Trophoblast cell (in vitro differentiated cells and primary cell): ENCODE results near the gene TMEM11.

ENCODE experiments used
- DNase-seq, 2 donors: peaks; one replicate each; pipeline ENCODE4 v3.0.0-alpha.2; 2016
- H2AFZ ChIP-seq: 2 replicates; pipeline ENCODE4 v1.6.1; 2013; ENCODE audit warnings: low read length, moderate library complexity, mild to moderate bottlenecking; ENCODE audit not compliant: insufficient read depth, poor library complexity
- H2AK5ac ChIP-seq: 2 replicates; pipeline ENCODE4 v1.6.1; 2013; ENCODE audit warnings: mild to moderate bottlenecking, low read length
- H2BK120ac ChIP-seq: 2 replicates; pipeline ENCODE4 v1.6.1; 2013; ENCODE audit warnings: low read length, mild to moderate bottlenecking, moderate library complexity; ENCODE audit not compliant: insufficient read depth, poor library complexity
- H2BK12ac ChIP-seq: 2 replicates; pipeline ENCODE4 v1.6.1; 2013; ENCODE audit warnings: mild to moderate bottlenecking, low read length, moderate library complexity
- H2BK5ac ChIP-seq: 2 replicates; pipeline ENCODE4 v1.6.1; 2013; ENCODE audit warnings: low read length, low read depth, moderate library complexity, mild to moderate bottlenecking; ENCODE audit not compliant: poor library complexity
- H3K14ac ChIP-seq: 2 replicates; pipeline ENCODE4 v1.6.1; 2013; ENCODE audit warnings: mild to moderate bottlenecking, low read length
- H3K18ac ChIP-seq: 2 replicates; pipeline ENCODE4 v1.6.1; 2013; ENCODE audit warnings: mild to moderate bottlenecking, low read length
- H3K23ac ChIP-seq: 2 replicates; pipeline ENCODE4 v1.6.1; 2013; ENCODE audit warnings: low read length
- H3K27ac ChIP-seq: 2 replicates; pipeline ENCODE4 v1.5.1; 2013; ENCODE audit warnings: low read depth, mild to moderate bottlenecking, inconsistent platforms, low read length, moderate library complexity
- H3K27me3 ChIP-seq: 2 replicates; pipeline ENCODE4 v1.6.1; 2013; ENCODE audit warnings: inconsistent platforms, mild to moderate bottlenecking, low read length, moderate library complexity; ENCODE audit not compliant: insufficient read depth
- H3K36me3 ChIP-seq, 2 experiments: 1 replicate in 1 of 2; 2 replicates in 1 of 2; pipeline ENCODE4 v1.6.1; 2013; ENCODE audit warnings: low read length in 2 of 2, mild to moderate bottlenecking in 2 of 2, moderate library complexity in 1 of 2; ENCODE audit not compliant: insufficient read depth in 2 of 2, control insufficient read depth in 1 of 2
- H3K4ac ChIP-seq: 2 replicates; pipeline ENCODE4 v1.6.1; 2013; ENCODE audit warnings: low read depth, mild to moderate bottlenecking, low read length, moderate library complexity
- H3K4me1 ChIP-seq, 2 experiments: 1 replicate in 1 of 2; 2 replicates in 1 of 2; pipeline ENCODE4 v1.6.1; 2013; ENCODE audit warnings: low read length in 2 of 2, mild to moderate bottlenecking in 2 of 2, moderate library complexity in 1 of 2; ENCODE audit not compliant: insufficient read depth in 2 of 2, control insufficient read depth in 1 of 2
- H3K4me2 ChIP-seq: 2 replicates; pipeline ENCODE4 v1.6.1; 2013; ENCODE audit warnings: inconsistent platforms, mild to moderate bottlenecking, low read length, moderate library complexity
- H3K4me3 ChIP-seq: 2 replicates; pipeline ENCODE4 v1.5.1; 2013; ENCODE audit warnings: mild to moderate bottlenecking, low read depth, low read length, inconsistent platforms
- H3K79me1 ChIP-seq: one replicate; pipeline ENCODE4 v1.6.1; 2013; ENCODE audit warnings: low read length
- H3K79me2 ChIP-seq: 2 replicates; pipeline ENCODE4 v1.6.1; 2013; ENCODE audit warnings: low read length, mild to moderate bottlenecking; ENCODE audit not compliant: control insufficient read depth, insufficient read depth, poor library complexity
- H3K9ac ChIP-seq: 2 replicates; pipeline ENCODE4 v1.6.1; 2013; ENCODE audit warnings: mild to moderate bottlenecking, low read length
- H3K9me3 ChIP-seq: 2 replicates; pipeline ENCODE4 v1.6.1; 2013; ENCODE audit warnings: low read depth, mild to moderate bottlenecking, control low read depth, inconsistent platforms, low read length; ENCODE audit not compliant: insufficient read depth
- H4K12ac ChIP-seq: 2 replicates; pipeline ENCODE4 v1.6.1; 2013; ENCODE audit warnings: low read depth, mild to moderate bottlenecking, low read length, moderate library complexity
- H4K8ac ChIP-seq: 2 replicates; pipeline ENCODE4 v1.6.1; 2013; ENCODE audit warnings: low read depth, mild to moderate bottlenecking, low read length, moderate library complexity
- H4K91ac ChIP-seq: one replicate; pipeline ENCODE4 v1.6.1; 2013; ENCODE audit warnings: low read depth, mild to moderate bottlenecking, low read length, moderate library complexity
- WGBS: extraction: QIAGEN DNeasy Blood & Tissue Kit; methylation state at CpG from one replicate; pipeline ENCODE4 v1.1.7; 2013; ENCODE audit warnings: missing lambda C conversion rate; ENCODE audit not compliant: insufficient read length, insufficient coverage; ENCODE audit errors: extremely low coverage; 5-methylcytosine and 5-hydroxymethylcytosine counted together

Gene TMEM11

DNA sequence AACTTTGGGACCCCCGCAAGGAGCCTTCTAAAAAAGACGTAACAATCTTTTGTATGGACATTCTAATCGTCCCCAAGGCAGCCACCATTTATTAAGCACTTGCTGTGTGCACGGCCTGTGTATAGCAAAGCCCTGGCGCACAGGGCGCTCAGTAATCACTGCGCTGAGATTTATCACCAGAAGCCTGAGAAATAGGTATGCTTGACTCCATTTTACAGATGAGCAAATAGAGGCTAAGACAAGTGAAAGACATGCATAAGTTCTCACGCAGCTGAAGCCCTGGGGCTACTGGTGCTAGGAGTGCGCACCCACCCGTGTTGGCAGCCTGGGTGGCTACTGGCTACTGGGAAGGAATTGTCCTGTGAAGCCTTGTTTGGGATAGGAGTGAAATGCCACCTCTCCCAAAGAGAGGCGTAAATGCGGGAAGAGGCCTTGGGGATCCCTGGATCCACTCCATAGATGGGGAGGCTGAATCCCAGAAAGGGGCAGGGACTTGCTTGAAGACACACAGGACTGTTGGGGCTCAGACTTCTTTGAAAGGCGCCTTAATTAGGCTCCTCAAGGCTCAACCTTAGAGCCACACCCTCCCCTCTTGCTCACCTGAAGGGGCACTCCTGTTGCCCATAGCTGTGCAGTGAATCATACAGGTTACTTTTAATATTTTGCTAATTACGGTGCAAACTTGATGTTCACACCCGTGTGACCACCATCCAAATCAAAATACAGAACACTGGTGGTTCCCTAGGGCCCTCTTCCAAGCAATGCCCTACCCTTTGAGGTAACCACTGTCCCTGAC, 39.9 kb upstream of the TMEM11 start:
- no peak overlapping the region for H3K23ac ChIP-seq
- H3K4me1 ChIP-seq, result peaks cover 22 to 28% of the 10 kb centered on the region in 2 experiments
- no CpG with 5 or more reads among the region's 15 CpGs for WGBS
- peak overlapping the region; percentile 63 for H4K91ac ChIP-seq
- DNase-seq, result peak in 1 of 2 donors; percentile 23
- H4K8ac ChIP-seq, result peak overlapping the region; percentile 30
- peak overlapping the region; percentile 52 for H2AK5ac ChIP-seq
- H3K4me2 ChIP-seq, result peak overlapping the region; percentile 83
- H3K14ac ChIP-seq, result peak overlapping the region; percentile 62
- H2BK5ac ChIP-seq, result peak overlapping the region; percentile 53
- H3K27ac ChIP-seq, result no peak overlapping the region
- peak overlapping the region; percentile 10 for H3K4ac ChIP-seq
- no peaks in the 10 kb centered on the region for H3K9me3 ChIP-seq
- H3K18ac ChIP-seq, result peak overlapping the region; percentile 78
- no peak overlapping the region for H2BK120ac ChIP-seq
- H3K79me2 ChIP-seq, result no peaks in the 10 kb centered on the region
- no peak overlapping the region for H4K12ac ChIP-seq
- H3K4me3 ChIP-seq, result no peak overlapping the region
- H3K9ac ChIP-seq, result peak overlapping the region; percentile 64
- H2AFZ ChIP-seq, result peak overlapping the region; percentile 91
- H3K27me3 ChIP-seq, result no peaks in the 10 kb centered on the region
- H3K79me1 ChIP-seq, result peaks cover 15% of the 10 kb centered on the region
- peaks cover 0 to 1% of the 10 kb centered on the region in 2 experiments for H3K36me3 ChIP-seq
- H2BK12ac ChIP-seq, result peak overlapping the region; percentile 74

DNA sequence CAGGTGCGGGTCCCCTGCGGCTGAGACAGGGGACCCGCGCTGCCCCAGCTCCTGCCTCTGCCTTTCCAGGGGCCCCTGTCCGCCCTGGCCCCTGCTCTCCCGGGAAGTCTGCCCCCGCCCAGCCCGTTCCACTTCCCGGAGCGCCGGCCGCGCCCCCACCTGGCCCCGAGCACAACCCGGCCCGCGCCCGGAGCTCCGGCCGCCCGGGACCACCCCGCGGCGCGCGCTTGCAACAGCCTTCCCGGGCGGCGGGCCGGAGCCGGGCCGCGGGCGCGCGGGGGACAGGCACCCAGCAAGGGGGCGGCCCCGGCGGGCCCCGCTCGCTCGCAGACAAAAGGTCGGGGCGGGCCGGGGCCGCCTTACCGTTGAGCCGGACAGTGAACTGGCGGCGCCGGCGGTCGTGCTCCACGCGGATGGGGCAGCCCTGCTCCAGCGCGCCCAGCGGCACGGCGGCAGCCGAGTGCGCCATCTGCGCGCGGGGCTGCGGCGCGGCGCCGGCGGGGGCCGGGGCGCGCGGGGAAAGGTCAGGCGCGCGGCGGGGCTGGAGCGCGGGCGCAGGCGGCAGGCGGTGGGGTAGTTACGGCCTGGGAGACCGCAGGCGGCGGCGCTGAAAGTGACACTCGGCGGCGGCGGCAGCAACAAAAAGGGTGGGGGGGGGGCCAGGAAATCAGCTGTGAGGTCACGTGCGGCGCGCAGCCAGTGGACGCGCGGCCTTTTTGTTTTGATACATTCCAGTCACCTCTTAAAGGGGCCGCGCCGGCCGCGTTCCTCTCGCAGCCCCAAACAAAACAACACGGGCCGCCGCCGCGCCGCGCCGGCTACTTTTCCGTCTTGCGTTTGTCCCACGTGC, 39.1 kb upstream of the TMEM11 start, which contains the start of gene NATD1:
Gene NATD1, minus strand, starts transcription at position 615 of the 850 bp plus-strand sequence. Its CDS starts 146 bp downstream, at position 469.
- Histone ChIP-seq H2BK120ac (no peak within 1 kb of the TSS), H2BK5ac (peak within 1 kb of the TSS; percentile 53), H2AK5ac (peak within 1 kb of the TSS; percentile 52), H3K79me1 (peaks cover 14% of the 10 kb centered on the region), H2BK12ac (peak within 1 kb of the TSS; percentile 74), H3K27me3 (no peaks in the 10 kb centered on the region), H3K4me2 (peak within 1 kb of the TSS; percentile 83), H4K8ac (peak within 1 kb of the TSS; percentile 33), H2AFZ (peak within 1 kb of the TSS; percentile 91), H3K4me3 (peak within 1 kb of the TSS; percentile 73), H3K4me1 (peaks cover 19 to 27% of the 10 kb centered on the region in 2 experiments), H3K9me3 (no peaks in the 10 kb centered on the region), H3K27ac (peak within 1 kb of the TSS; percentile 38), H3K79me2 (no peaks in the 10 kb centered on the region), H3K4ac (peak within 1 kb of the TSS; percentile 81), H4K91ac (peak within 1 kb of the TSS; percentile 63), H3K23ac (no peak within 1 kb of the TSS), H3K18ac (peak within 1 kb of the TSS; percentile 78), H4K12ac (no peak within 1 kb of the TSS), H3K14ac (peak within 1 kb of the TSS; percentile 62), H3K36me3 (peaks cover 0 to 1% of the 10 kb centered on the region in 2 experiments), H3K9ac (peak within 1 kb of the TSS; percentile 64)
- DNase-seq, result peak; percentile 65 to 77
- no CpG with 5 or more reads among the region's 117 CpGs for WGBS

DNA sequence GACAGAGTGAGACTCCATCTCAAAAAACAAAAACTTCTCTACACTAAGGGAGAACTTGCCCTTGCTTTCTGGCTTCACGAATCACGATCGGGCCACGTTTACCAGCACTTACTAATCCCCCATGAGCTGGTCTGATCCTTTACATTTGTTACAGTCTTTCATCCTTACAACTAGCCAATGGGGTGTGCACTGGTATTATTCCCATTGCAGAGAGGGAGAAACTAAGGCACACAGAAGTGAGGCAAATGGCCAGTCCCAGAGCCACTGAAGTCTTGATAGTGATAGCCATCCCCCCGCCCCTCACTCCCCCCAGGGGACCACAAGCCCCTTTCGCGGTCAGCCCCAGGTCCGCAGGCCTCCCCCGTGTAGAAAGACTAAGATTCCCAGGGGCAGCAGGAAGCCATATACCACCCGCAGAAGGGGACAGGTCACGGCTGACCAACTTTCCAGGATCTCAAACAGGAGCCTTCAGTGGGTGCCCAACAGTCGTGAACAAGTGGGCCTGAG, 38.4 kb upstream of the TMEM11 start:
- H3K79me1 ChIP-seq, result peaks cover 9% of the 10 kb centered on the region
- H2AFZ ChIP-seq, result peak overlapping the region; percentile 38

More for the DNA sequence above, 38.4 kb upstream of the TMEM11 start:
- Histone ChIP-seq H3K18ac (peak overlapping the region; percentile 25), H2BK120ac (no peak overlapping the region), H3K23ac (no peak overlapping the region), H3K9me3 (no peaks in the 10 kb centered on the region), H3K4me2 (peak overlapping the region; percentile 81), H3K4me3 (peak overlapping the region; percentile 73), H3K4me1 (peaks cover 19 to 22% of the 10 kb centered on the region in 2 experiments), H2AK5ac (no peak overlapping the region), H4K12ac (no peak overlapping the region), H3K27ac (no peak overlapping the region), H3K27me3 (no peaks in the 10 kb centered on the region), H3K4ac (peak overlapping the region; percentile 81), H2BK5ac (no peak overlapping the region), H3K9ac (peak overlapping the region; percentile 36), H4K91ac (peak overlapping the region; percentile 58), H3K14ac (peak overlapping the region; percentile 56), H2BK12ac (peak overlapping the region; percentile 16), H4K8ac (peak overlapping the region; percentile 33), H3K79me2 (no peaks in the 10 kb centered on the region), H3K36me3 (peaks cover 0 to 1% of the 10 kb centered on the region in 2 experiments)
- WGBS, result no CpG with 5 or more reads among the region's 12 CpGs
- no peak for DNase-seq
